ENCODE data around the gene UBAC2. TPM values are rescaled to one million over a fixed set of nuclear protein-coding genes. Genes with fewer than 3 reads are reported as not detected.

UBAC2 gene
- total RNA-seq, 1 donor from 2014 or later, result 56.3 TPM

DNA sequence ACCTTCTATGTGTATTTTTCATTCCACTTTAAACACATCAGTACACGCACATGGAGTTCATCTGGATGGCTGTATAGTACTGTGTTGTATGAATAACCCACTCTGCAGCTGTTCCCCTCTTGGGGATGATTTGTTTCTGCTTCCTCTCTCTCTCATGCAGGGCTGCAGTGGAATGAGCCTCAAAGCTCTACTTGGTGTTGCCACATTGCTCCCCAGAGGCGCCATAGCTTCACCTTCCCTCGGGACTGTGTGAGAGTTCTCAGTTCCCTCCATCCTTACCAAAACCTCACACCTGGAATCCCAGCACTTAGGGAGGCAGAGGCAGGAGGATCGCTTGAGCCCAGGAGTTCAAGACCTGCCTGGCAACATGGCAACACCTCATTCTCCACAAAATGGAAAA, 134.9 kb downstream of the UBAC2 start:
- H3K4me1 Mint-ChIP-seq (ENCODE audit: low read depth), result peaks cover 50% of the 10 kb centered on the region
- intact Hi-C loops (cut with micrococcal nuclease), result no loop called here
- no peak overlapping the region for H3K27ac Mint-ChIP-seq
- H3K4me3 Mint-ChIP-seq, result no peak overlapping the region
- no peaks in the 10 kb centered on the region for H3K9me3 Mint-ChIP-seq
- H3K27me3 Mint-ChIP-seq (ENCODE audit: insufficient read depth), result no peaks in the 10 kb centered on the region
- no peak for DNase-seq (ENCODE audit: low spot score)
- H3K36me3 Mint-ChIP-seq (ENCODE audit: low read depth), result peaks cover 47% of the 10 kb centered on the region

DNA sequence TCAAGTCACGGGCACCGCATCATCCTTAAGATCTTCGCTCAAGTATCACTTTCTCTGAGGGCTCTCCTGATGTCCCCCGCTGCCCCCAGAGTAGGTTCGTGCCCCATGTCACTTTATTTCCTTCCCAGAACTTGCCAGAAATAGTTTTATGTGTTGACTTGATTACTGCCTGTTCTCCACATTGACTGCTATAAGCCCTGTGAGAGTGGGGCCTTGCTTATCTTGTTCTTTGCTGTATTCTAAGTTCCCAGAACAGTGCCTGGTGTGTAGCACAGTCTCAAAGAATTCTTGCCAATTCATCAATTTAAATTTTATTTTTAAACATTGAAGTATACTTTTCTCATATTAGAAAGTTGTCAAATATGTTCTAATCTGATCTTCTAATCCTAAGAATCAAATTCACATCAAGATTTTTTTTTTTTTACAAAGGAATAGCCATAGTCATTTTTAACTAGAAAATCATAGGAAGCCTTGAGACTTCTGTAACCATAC, 138.6 kb downstream of the UBAC2 start:
- H3K27me3 Mint-ChIP-seq (ENCODE audit: insufficient read depth), result no peaks in the 10 kb centered on the region
- DNase-seq (ENCODE audit: low spot score), result no peak
- H3K4me3 Mint-ChIP-seq, result no peak overlapping the region
- intact Hi-C loops (cut with micrococcal nuclease), result no loop called here
- peaks cover 58% of the 10 kb centered on the region for H3K36me3 Mint-ChIP-seq (ENCODE audit: low read depth)
- H3K9me3 Mint-ChIP-seq, result no peaks in the 10 kb centered on the region
- peaks cover 29% of the 10 kb centered on the region for H3K4me1 Mint-ChIP-seq (ENCODE audit: low read depth)
- H3K27ac Mint-ChIP-seq, result no peak overlapping the region

DNA sequence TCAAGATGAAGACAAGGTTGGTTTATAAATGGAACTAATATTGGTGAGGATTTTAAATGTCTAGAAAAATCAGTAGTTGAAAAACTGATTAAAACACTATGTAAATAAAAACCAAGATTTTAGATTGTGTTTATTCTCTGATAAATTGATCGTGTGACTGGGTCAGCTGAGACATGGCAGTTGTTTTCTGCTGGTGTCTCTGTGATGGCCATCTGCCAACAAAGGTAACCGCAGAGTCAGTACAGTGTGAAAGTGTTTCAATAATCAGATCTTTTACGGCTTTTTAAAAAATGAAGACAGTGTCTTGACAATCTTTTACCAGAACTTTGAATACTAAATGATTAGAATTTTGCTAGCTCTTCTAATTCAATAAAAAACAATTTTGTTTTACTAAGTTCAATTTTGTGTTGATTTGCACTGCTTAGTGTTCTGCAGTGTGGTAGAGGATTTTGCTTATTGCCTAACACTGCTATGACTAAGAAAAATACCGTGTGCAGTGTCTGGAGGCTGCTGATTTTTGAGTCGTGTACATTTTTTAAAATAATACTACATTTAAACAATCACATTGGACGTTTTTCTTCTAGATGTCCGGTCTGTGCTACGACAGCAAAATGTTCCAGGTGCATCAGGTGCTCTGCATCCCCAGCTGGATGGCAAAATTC, 139.2 kb downstream of the UBAC2 start:
- Mint-ChIP-seq H3K27ac (no peak overlapping the region), H3K9me3 (no peaks in the 10 kb centered on the region), H3K36me3 (ENCODE audit: low read depth) (peaks cover 62% of the 10 kb centered on the region), H3K4me1 (ENCODE audit: low read depth) (peaks cover 29% of the 10 kb centered on the region), H3K4me3 (no peak overlapping the region), H3K27me3 (ENCODE audit: insufficient read depth) (no peaks in the 10 kb centered on the region)
- intact Hi-C loops (cut with micrococcal nuclease), result no loop called here
- DNase-seq (ENCODE audit: low spot score), result no peak

DNA sequence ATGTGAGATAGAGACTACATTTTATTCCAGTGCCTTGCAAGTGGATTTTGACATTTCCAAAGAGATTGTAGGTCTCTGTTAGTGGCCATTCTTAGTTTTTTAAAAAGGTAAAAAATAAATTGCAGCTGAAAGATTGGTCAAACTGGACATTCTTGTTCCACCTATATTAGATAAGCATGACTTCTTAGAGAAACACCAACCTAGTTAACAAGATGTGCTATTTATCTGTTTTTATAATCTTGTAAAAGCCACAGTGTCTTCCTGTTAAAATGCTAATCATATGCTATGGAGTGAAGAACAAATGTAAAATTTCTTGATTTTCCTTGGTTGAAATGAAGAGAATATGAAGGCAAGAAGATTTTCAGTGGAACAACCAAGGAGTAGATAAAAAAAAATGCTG, 140.0 kb downstream of the UBAC2 start:
- no peaks in the 10 kb centered on the region for H3K9me3 Mint-ChIP-seq
- intact Hi-C loops (cut with micrococcal nuclease), result no loop called here
- H3K4me3 Mint-ChIP-seq, result no peak overlapping the region
- H3K27ac Mint-ChIP-seq, result no peak overlapping the region
- DNase-seq (ENCODE audit: low spot score), result no peak
- H3K4me1 Mint-ChIP-seq (ENCODE audit: low read depth), result peaks cover 22% of the 10 kb centered on the region
- H3K27me3 Mint-ChIP-seq (ENCODE audit: insufficient read depth), result no peaks in the 10 kb centered on the region
- peaks cover 62% of the 10 kb centered on the region for H3K36me3 Mint-ChIP-seq (ENCODE audit: low read depth)

DNA sequence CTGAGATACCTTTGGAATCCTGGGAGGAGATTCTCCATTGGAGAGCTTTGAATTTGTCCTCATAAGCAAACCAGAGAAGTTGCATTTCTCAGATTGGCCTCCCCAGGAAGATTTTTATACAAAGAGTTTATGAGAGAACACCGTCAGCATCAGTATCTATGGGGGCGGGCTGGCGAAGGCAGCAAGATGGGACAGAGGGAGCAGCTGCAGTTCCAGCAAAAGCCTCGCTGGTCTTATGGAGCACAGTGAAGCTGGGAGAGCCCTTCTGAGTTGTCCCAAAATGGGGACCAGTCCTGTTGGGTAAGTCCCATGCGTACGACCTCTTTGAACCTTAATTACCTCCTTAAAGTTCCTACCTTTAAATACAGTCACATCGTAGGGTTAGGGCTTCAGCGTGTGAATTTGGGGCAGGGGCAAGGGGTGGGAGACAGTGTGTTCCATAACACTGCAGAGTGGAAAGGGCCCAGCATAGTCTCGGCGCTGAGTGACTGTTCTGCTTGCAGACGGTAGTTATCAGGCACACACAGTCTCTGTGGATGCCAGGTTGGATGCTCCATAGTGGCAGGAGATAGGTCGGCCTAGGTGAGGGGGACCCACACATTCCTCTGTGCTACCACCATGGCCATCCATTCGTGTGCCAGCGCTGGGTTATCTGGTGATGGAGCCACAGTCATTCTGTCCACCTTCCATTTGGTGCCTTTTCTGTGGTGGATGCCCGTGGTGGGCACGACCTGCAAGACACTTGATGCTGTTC, 141.5 kb downstream of the UBAC2 start:
- Mint-ChIP-seq H3K36me3 (ENCODE audit: low read depth) (peaks cover 63% of the 10 kb centered on the region), H3K4me1 (ENCODE audit: low read depth) (peaks cover 24% of the 10 kb centered on the region), H3K27ac (no peak overlapping the region), H3K27me3 (ENCODE audit: insufficient read depth) (no peaks in the 10 kb centered on the region), H3K4me3 (no peak overlapping the region), H3K9me3 (no peaks in the 10 kb centered on the region)
- intact Hi-C loops (cut with micrococcal nuclease), result no loop called here
- DNase-seq (ENCODE audit: low spot score), result no peak

DNA sequence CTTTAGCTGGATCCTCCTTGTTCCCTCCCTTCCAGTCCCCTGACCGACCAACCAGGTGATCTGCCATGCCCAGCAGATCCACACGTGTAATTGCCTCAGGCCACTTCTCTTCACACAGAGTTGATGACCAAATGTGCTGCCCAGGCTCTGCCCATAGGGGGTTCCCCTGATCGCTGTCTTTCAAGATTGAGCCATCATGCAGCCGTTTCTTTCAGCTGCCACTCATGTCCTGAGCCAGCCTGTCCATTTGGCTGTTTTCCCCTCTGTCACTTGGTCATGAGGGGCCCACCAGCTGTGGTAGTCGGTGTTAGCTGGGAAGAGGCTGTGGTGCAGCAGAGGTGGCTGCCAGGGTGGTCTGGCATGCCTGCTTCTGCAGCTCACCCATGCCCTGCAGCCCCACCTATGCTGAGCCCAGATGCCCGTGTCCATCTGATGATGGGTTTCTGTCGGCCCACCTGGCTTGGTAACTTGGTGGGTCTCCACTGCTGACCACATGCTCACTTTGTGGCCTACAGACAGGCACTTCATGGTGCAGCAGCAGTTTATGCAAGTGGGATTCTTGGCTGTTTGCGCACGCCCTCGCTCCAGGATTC, 142.2 kb downstream of the UBAC2 start:
- DNase-seq (ENCODE audit: low spot score), result no peak
- peaks cover 63% of the 10 kb centered on the region for H3K36me3 Mint-ChIP-seq (ENCODE audit: low read depth)
- no peaks in the 10 kb centered on the region for H3K27me3 Mint-ChIP-seq (ENCODE audit: insufficient read depth)
- H3K27ac Mint-ChIP-seq, result no peak overlapping the region
- intact Hi-C loops (cut with micrococcal nuclease), result no loop called here
- H3K4me1 Mint-ChIP-seq (ENCODE audit: low read depth), result peaks cover 29% of the 10 kb centered on the region
- no peak overlapping the region for H3K4me3 Mint-ChIP-seq
- no peaks in the 10 kb centered on the region for H3K9me3 Mint-ChIP-seq

DNA sequence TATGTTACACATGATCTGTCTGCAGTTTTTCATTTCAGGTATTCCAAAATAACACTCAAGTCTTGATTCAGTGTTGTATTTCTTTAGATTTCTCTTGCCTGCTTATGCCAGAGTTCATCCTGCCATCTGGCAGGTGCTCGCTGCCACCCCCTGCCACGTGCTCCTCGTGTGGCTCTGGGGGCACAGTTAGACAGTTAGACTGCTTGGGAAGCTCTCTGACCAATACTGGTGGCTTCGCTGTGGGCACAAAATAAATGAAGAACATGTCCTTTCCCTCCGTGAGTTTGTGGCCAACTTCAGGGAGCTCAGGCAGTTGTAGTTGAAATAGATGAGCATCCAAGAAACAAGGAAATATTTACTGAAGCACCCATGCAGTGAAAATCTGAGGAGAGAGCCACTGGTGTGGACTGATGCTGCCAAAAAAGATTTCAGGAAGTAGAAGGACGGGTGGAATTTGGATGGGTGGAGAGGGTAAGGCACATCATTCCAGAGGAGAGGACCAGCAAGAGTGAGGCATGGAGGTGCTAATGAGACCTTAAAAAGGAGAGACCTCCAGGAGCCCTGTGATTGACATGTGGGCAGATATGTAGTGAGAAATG, 144.1 kb downstream of the UBAC2 start:
- H3K4me1 Mint-ChIP-seq (ENCODE audit: low read depth), result peaks cover 25% of the 10 kb centered on the region
- no peak overlapping the region for H3K27ac Mint-ChIP-seq

DNA sequence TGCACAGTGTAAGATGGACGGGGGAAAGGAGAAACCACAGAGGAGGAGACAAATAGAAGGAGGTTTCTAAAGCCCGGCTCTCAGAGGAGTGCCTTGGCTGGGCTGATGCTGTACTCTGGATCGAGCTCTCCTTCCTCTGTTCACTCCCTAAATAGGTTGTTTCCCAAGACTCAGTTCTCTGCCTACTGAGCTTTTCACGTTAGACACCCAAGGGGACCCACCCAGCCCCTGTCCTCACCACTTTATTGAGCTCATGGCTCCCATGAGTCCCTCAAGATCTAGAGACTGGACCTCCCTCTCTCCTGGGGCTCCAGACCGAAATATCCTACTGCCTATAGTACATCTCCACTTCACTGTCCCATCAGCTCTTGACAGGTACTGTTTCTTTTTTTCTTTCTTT, 144.7 kb downstream of the UBAC2 start:
- DNase-seq (ENCODE audit: low spot score), result no peak
- Mint-ChIP-seq H3K36me3 (ENCODE audit: low read depth) (peaks cover 72% of the 10 kb centered on the region), H3K4me1 (ENCODE audit: low read depth) (peaks cover 21% of the 10 kb centered on the region), H3K4me3 (no peak overlapping the region), H3K27me3 (ENCODE audit: insufficient read depth) (peaks cover 2% of the 10 kb centered on the region), H3K27ac (no peak overlapping the region), H3K9me3 (no peaks in the 10 kb centered on the region)
- intact Hi-C loops (cut with micrococcal nuclease), result no loop called here

More for the DNA sequence above, 144.1 kb downstream of the UBAC2 start:
- H3K27me3 Mint-ChIP-seq (ENCODE audit: insufficient read depth), result peaks cover 2% of the 10 kb centered on the region
- no peaks in the 10 kb centered on the region for H3K9me3 Mint-ChIP-seq
- peaks cover 73% of the 10 kb centered on the region for H3K36me3 Mint-ChIP-seq (ENCODE audit: low read depth)
- intact Hi-C loops (cut with micrococcal nuclease), result no loop called here
- H3K4me3 Mint-ChIP-seq, result no peak overlapping the region
- no peak for DNase-seq (ENCODE audit: low spot score)

DNA sequence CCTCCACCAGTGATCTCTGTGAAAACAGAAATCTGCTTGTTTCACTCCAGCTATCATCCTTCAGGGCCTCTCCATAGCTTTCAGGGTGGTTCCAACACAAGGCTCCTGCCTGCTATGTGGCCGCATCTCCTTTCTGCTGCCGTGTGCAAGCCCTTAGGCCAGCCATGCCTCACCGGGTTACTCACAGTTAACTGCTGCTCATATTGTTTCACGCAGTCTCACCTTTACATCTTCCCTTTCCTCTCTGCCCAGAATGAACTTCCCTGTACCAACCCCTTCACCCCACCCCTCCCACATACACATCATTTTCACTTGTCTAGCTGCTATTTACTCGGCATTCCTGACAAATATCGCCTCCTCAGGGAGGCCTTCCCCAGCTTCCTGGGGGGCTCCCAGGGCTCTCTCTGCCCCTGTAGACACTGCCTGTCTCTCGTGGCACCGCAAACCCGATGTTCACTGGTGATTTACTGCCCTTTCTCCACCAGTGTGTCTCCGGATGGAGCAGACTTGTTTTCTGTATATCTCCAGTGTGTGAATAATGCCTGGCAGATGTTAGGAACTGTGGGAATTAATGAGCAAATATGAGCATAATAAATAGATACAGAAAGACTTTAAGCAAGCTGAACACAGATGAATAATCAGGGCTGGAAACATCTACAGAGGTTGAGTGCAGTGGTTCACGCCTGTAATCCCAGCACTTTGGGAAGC, 145.8 kb downstream of the UBAC2 start:
- peaks cover 2% of the 10 kb centered on the region for H3K27me3 Mint-ChIP-seq (ENCODE audit: insufficient read depth)
- peaks cover 68% of the 10 kb centered on the region for H3K36me3 Mint-ChIP-seq (ENCODE audit: low read depth)
- DNase-seq (ENCODE audit: low spot score), result no peak
- H3K9me3 Mint-ChIP-seq, result no peaks in the 10 kb centered on the region
- peaks cover 26% of the 10 kb centered on the region for H3K4me1 Mint-ChIP-seq (ENCODE audit: low read depth)
- no peak overlapping the region for H3K27ac Mint-ChIP-seq
- H3K4me3 Mint-ChIP-seq, result no peak overlapping the region
- intact Hi-C loops (cut with micrococcal nuclease), result no loop called here

DNA sequence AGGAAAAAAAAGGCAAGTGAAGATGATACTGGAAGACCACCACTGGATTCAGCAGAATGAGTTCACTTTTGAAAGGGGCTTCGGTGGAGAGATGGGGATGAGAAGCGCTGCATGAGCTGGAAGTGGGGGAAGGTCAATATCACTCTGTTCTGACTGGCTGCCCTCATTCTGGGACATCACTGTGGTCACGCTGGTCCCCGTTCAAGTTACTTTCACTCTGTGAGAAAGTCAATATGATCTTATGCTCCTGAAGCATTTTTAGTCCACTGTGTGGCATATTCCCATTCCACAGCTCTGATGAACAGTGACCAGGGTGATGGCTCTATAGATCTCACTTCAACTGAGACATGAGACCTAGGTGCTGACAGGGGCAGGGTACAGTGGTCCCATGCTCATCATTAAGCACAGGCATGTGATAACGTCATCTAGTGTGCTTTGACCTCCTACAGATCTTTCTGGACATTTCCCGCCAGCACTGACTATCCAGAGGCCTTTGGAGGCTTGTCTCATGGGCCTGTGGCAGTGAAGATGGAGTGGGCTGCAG, 146.8 kb downstream of the UBAC2 start:
- no peak for DNase-seq (ENCODE audit: low spot score)
- peaks cover 35% of the 10 kb centered on the region for H3K4me1 Mint-ChIP-seq (ENCODE audit: low read depth)
- no peak overlapping the region for H3K4me3 Mint-ChIP-seq
- no peaks in the 10 kb centered on the region for H3K9me3 Mint-ChIP-seq
- H3K27me3 Mint-ChIP-seq (ENCODE audit: insufficient read depth), result peaks cover 5% of the 10 kb centered on the region
- H3K36me3 Mint-ChIP-seq (ENCODE audit: low read depth), result peaks cover 68% of the 10 kb centered on the region
- H3K27ac Mint-ChIP-seq, result no peak overlapping the region
- intact Hi-C loops (cut with micrococcal nuclease), result no loop called here

DNA sequence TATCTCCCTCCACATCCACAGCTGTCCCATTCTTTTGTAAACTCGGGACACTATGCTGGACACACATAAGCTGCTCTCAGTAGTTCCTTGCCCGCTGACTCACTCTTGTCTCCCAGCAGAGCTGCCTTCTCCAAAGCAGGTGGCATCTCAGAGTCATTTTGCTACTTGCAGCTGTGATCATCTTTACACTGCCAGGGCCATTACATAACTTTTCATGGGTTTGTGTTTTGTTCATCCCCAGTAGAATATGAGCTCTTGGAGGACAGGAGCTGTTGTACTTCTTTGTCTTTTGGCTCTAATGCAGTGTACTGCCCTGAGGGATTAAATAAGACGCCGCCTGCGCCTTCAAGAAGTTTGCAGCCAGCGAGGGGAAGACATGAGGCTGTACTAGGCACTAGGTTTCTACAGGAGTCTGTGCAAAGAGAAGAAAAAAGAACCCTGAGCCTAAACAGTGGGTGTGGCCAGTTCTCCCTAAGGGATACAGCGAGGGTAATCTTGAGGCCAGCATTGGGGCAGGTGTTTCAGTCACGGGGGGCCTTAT, 147.3 kb downstream of the UBAC2 start:
- no peak for DNase-seq (ENCODE audit: low spot score)
- H3K9me3 Mint-ChIP-seq, result no peaks in the 10 kb centered on the region
- H3K4me1 Mint-ChIP-seq (ENCODE audit: low read depth), result peaks cover 41% of the 10 kb centered on the region
- H3K27ac Mint-ChIP-seq, result no peak overlapping the region
- H3K4me3 Mint-ChIP-seq, result no peak overlapping the region
- intact Hi-C loops (cut with micrococcal nuclease), result no loop called here
- peaks cover 5% of the 10 kb centered on the region for H3K27me3 Mint-ChIP-seq (ENCODE audit: insufficient read depth)
- H3K36me3 Mint-ChIP-seq (ENCODE audit: low read depth), result peaks cover 68% of the 10 kb centered on the region

DNA sequence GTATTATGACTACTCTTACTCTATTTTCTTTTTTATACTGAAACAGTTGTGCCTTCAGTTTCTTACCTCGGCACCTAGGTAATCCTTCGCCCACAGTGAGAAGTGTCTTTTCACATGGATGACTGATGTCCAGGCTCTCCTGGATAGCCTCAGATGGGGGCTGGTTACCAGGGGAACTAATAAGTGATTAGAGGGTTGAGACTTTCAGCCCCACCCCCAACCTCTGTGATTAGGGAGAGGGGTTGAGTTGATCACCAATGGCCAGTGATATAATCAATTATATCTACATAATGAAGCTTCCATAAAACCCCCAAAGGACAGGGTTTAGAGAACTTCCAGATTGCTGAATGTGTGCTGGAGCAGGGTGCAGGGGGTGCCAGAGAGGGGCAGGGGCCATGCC, 149.5 kb downstream of the UBAC2 start:
- no peaks in the 10 kb centered on the region for H3K9me3 Mint-ChIP-seq
- H3K4me1 Mint-ChIP-seq (ENCODE audit: low read depth), result peaks cover 63% of the 10 kb centered on the region
- H3K36me3 Mint-ChIP-seq (ENCODE audit: low read depth), result peaks cover 67% of the 10 kb centered on the region
- H3K27ac Mint-ChIP-seq, result no peak overlapping the region
- no peak for DNase-seq (ENCODE audit: low spot score)
- H3K4me3 Mint-ChIP-seq, result no peak overlapping the region
- peaks cover 5% of the 10 kb centered on the region for H3K27me3 Mint-ChIP-seq (ENCODE audit: insufficient read depth)
- intact Hi-C loops (cut with micrococcal nuclease), result loop anchor here (5.0 to 10.0 kb wide), 2 partner anchors 263 to 775 kb away; partner anchors contain the start of gene STK24

Data from activated T-helper 1 cell treated with anti-CD3 and anti-CD28 coated beads, Interleukin-12 subunit alpha, Interleukin-12 subunit beta, Interleukin-2, Interleukin-4 antibody, amounts not matched to agents 30 ng/mL and 10 ng/mL and 1 ng/mL, durations not matched to agents 14 hours and 24 hours and 36 hours (primary cell).